HepG2 (cell line): ENCODE results near the gene IQCE. TPM values are rescaled to one million over a fixed set of nuclear protein-coding genes. Genes with fewer than 3 reads are reported as not detected.

Source experiments
- BORCS8-MEF2B ChIP-seq: sonication (generic); formaldehyde crosslinking; IDR thresholded peaks from 2 replicates; pipeline ENCODE4 v1.8.0; 2022; ENCODE audit warnings: mild to moderate bottlenecking, missing genetic modification reagents
- FIP1L1 ChIP-seq: fragments of 200-400 bp; formaldehyde crosslinking; IDR thresholded peaks from 2 replicates; pipeline ENCODE4 v1.6.1; 2018; ENCODE audit warnings: low read depth, mild to moderate bottlenecking, low read length, moderate library complexity, borderline replicate concordance; ENCODE audit not compliant: insufficient read depth
- FOXA1 ChIP-seq, 2 experiments: fragments of 450-650 bp in 1 of 2; sonication (generic) in 1 of 2; formaldehyde crosslinking in 1 of 2; IDR thresholded peaks; 2 replicates each; pipeline versions ENCODE4 v1.4.0 to v1.6.1; 2016 to 2020; ENCODE audit warnings: missing genetic modification reagents in 1 of 2
- HDAC1 ChIP-seq: sonication (generic); formaldehyde crosslinking; IDR thresholded peaks from 2 replicates; pipeline ENCODE4 v1.5.1; 2020; ENCODE audit warnings: mild to moderate bottlenecking, missing genetic modification reagents
- HNF4A ChIP-seq: sonication (generic); formaldehyde crosslinking; IDR thresholded peaks from 2 replicates; pipeline ENCODE4 v1.4.0; 2020; ENCODE audit warnings: missing genetic modification reagents
- JUNB ChIP-seq: sonication (generic); formaldehyde crosslinking; IDR thresholded peaks from 2 replicates; pipeline ENCODE4 v1.8.0; 2022; ENCODE audit warnings: missing genetic modification reagents, mild to moderate bottlenecking, borderline replicate concordance
- KAT8 ChIP-seq: IDR thresholded peaks from 2 replicates; pipeline ENCODE4 v1.6.1; 2016; ENCODE audit warnings: missing genetic modification reagents, missing compliant biosample characterization
- KLF12 ChIP-seq: sonication (generic); formaldehyde crosslinking; IDR thresholded peaks from 2 replicates; pipeline ENCODE4 v1.4.0; 2020; ENCODE audit warnings: missing genetic modification reagents, borderline replicate concordance
- MAZ ChIP-seq, 2 experiments: sonication (generic) in 1 of 2; formaldehyde crosslinking in 1 of 2; IDR thresholded peaks; 2 replicates each; pipeline versions ENCODE4 v1.5.0 to v1.6.1; 2012 to 2020; ENCODE audit warnings: low read depth in 2 of 2, mild to moderate bottlenecking in 2 of 2, borderline replicate concordance in 1 of 2, improper control_type of control experiment in 1 of 2, low read length in 1 of 2, missing genetic modification reagents in 1 of 2, moderate library complexity in 1 of 2
- PBX2 ChIP-seq: IDR thresholded peaks from 2 replicates; pipeline ENCODE4 v1.6.1; 2016; ENCODE audit warnings: control low read depth
- RCOR2 ChIP-seq: IDR thresholded peaks from 2 replicates; pipeline ENCODE4 v1.6.1; 2016; ENCODE audit warnings: missing biosample characterization, missing genetic modification reagents
- RELA ChIP-seq: sonication (generic); formaldehyde crosslinking; IDR thresholded peaks from 2 replicates; pipeline ENCODE4 v1.4.0; 2020; ENCODE audit warnings: missing genetic modification reagents
- SMAD1 ChIP-seq: sonication (generic); formaldehyde crosslinking; IDR thresholded peaks from 2 replicates; pipeline ENCODE4 v1.4.0; 2020; ENCODE audit warnings: missing genetic modification reagents, low read depth, mild to moderate bottlenecking, borderline replicate concordance
- SP2 ChIP-seq: sonication (generic); formaldehyde crosslinking; IDR thresholded peaks from 2 replicates; pipeline ENCODE4 v1.5.1; 2020; ENCODE audit warnings: mild to moderate bottlenecking, missing genetic modification reagents
- THYN1 ChIP-seq: sonication (generic); formaldehyde crosslinking; IDR thresholded peaks from 2 replicates; pipeline ENCODE4 v1.8.1; 2023; ENCODE audit warnings: low read depth, mild to moderate bottlenecking, moderate library complexity, missing genetic modification reagents, borderline replicate concordance
- ZBTB26 ChIP-seq: IDR thresholded peaks from 2 replicates; pipeline ENCODE4 v1.6.1; 2016; ENCODE audit warnings: missing compliant biosample characterization, missing genetic modification reagents, borderline replicate concordance
- ZMYM4 ChIP-seq: sonication (generic); formaldehyde crosslinking; IDR thresholded peaks from 2 replicates; pipeline ENCODE4 v1.8.1; 2023; ENCODE audit warnings: mild to moderate bottlenecking, missing genetic modification reagents
- ZNF18 ChIP-seq: sonication (generic); formaldehyde crosslinking; IDR thresholded peaks from 2 replicates; pipeline ENCODE4 v1.8.0; 2022; ENCODE audit warnings: mild to moderate bottlenecking, missing genetic modification reagents; ENCODE audit not compliant: insufficient replicate concordance
- ZNF230 ChIP-seq: sonication (generic); formaldehyde crosslinking; IDR thresholded peaks from 2 replicates; pipeline ENCODE4 v1.4.0; 2020; ENCODE audit warnings: mild to moderate bottlenecking, missing genetic modification reagents
- ZNF34 ChIP-seq: sonication (generic); formaldehyde crosslinking; IDR thresholded peaks from 2 replicates; pipeline ENCODE4 v1.4.0; 2020; ENCODE audit warnings: mild to moderate bottlenecking, missing genetic modification reagents, borderline replicate concordance
- ZNF704 ChIP-seq: sonication (generic); formaldehyde crosslinking; IDR thresholded peaks from 2 replicates; pipeline ENCODE4 v1.8.1; 2023; ENCODE audit warnings: mild to moderate bottlenecking, inconsistent platforms, moderate library complexity, missing genetic modification reagents, borderline replicate concordance
- ZNF850 ChIP-seq: sonication (generic); formaldehyde crosslinking; conservative IDR thresholded peaks from 2 replicates; pipeline ENCODE4 v1.9.0; 2021; ENCODE audit warnings: mild to moderate bottlenecking, missing genetic modification reagents
- polyA plus RNA-seq, 8 experiments: library from polyadenylated mRNA; depleted of rRNA in 3 of 8; stranded (reverse) in 7 of 8; unstranded in 1 of 8; fragments of >200 nt; fragmentation: Illumina TruSeq in 4 of 8; extraction: Trizol in 4 of 8; gene quantifications; 2 replicates each; pipeline versions ENCODE4 v1.2.1 to v1.2.3, GENCODE V29; 2011 to 2016; ENCODE audit warnings: low read depth in 4 of 8, missing spikeins in 1 of 8, mixed read lengths in 1 of 8; ENCODE audit not compliant: insufficient read depth in 1 of 8
- total RNA-seq, 5 experiments: library from RNA; depleted of rRNA; stranded (reverse); fragments of >200 nt; fragmentation: Illumina TruSeq; extraction: Trizol; gene quantifications; 2 replicates each; pipeline ENCODE4 v1.2.3, GENCODE V29; 2016; ENCODE audit warnings: low read depth in 1 of 5

IQCE gene
- total and polyA plus RNA-seq, 2 of the 13 experiments (the other 11 are each of a cell fraction or from before 2014, with no cell fraction given) = 1.5 to 2.5 TPM

- TF ChIP-seq BORCS8-MEF2B (CRISPR knock-in tag) = peak; percentile 52; the same call in 1 of the 2 replicates
- no peak for TF ChIP-seq JUNB (CRISPR knock-in tag)
- TF ChIP-seq FOXA1 (IDR thresholded peaks at IDR 0.05) = no peak
- TF ChIP-seq FOXA1 (CRISPR knock-in tag; IDR thresholded peaks at IDR 0.05) = peak; percentile 14; the same call in 1 of the 2 replicates
- TF ChIP-seq ZNF18 = peak; percentile 57
- no peak for TF ChIP-seq ZNF34 (CRISPR knock-in tag)
- TF ChIP-seq SMAD1 (CRISPR knock-in tag) = no peak
- peak; percentile 79; the same call in 1 of the 2 replicates for TF ChIP-seq HNF4A
- TF ChIP-seq RELA (CRISPR knock-in tag) = no peak
- TF ChIP-seq MAZ (IDR thresholded peaks at IDR 0.05; ENCODE audit: borderline replicate concordance, low read depth, low read length) = no peak
- no peak for TF ChIP-seq MAZ (CRISPR knock-in tag; IDR thresholded peaks at IDR 0.05; ENCODE audit: low read depth)
- TF ChIP-seq THYN1 (CRISPR knock-in tag) = no peak
- TF ChIP-seq KAT8 (CRISPR knock-in tag) = no peak
- TF ChIP-seq RCOR2 (CRISPR knock-in tag) = no peak
- no peak for TF ChIP-seq ZBTB26 (CRISPR knock-in tag)
- TF ChIP-seq ZNF850 (CRISPR knock-in tag) = no peak
- no peak for TF ChIP-seq ZNF704 (CRISPR knock-in tag)
- TF ChIP-seq HDAC1 (CRISPR knock-in tag) = peak; percentile 84
- TF ChIP-seq ZNF230 (CRISPR knock-in tag) = no peak
- no peak for TF ChIP-seq KLF12
- no peak for TF ChIP-seq ZMYM4
- TF ChIP-seq FIP1L1 = no peak
- TF ChIP-seq PBX2 = no peak
- no peak for TF ChIP-seq SP2 (CRISPR knock-in tag)
Observed at GRCh38 chr7:2629746-2630681, 71.2 kb downstream of the IQCE start (continued).
